Fibroblast of lung (primary cell): ENCODE results near the gene WDR11.

Source experiments
- CTCF ChIP-seq, 2 donors: IDR thresholded peaks in 1 of 2; conservative IDR thresholded peaks in 1 of 2; 1 replicate in 1 of 2; 2 replicates in 1 of 2; pipeline ENCODE4 v1.5.1; 2011 to 2012; ENCODE audit warnings: low read length in 2 of 2, control low read depth in 1 of 2, inconsistent platforms in 1 of 2, low read depth in 1 of 2, mild to moderate bottlenecking in 1 of 2
- EZH2 ChIP-seq: IDR thresholded peaks from 2 replicates; pipeline ENCODE4 v1.5.1; 2012; ENCODE audit warnings: low read length, control low read depth, mild to moderate bottlenecking; ENCODE audit errors: missing control alignments

DNA sequence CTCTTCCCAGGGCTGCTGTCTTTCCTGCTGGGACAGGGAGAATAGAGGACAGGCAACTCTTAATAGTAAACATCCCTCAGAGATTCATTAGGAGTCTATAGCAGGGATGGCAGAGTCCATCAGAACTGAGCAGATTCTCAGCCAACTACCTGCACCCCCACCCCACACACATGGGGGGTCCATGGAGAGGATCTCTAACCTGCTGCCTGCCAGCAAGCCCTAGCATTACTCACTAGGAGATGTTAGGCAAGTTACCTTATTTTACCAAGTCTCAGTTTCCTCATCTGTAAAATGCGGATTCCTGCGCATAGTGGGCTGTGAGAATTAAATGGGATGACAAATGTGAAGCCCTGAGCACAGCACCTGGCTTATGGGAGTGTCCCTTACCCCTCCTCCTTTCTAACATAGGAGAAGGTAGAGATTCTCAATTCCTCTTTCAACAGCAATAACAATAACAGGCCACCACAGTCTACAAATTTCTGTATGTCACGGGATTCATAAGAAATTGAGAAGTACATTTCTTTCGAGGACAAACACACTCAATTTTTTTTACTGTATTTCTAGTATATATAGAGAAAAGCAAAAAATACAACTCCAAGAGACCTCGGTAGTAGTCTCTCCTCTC lies 23.8 kb upstream of the WDR11 start:
- TF ChIP-seq CTCF (conservative IDR thresholded peaks at IDR 0.05 in 1 of 2, IDR thresholded peaks at IDR 0.05 in 1 of 2; ENCODE audit: low read depth in 1 of 2, low read length in 2 of 2), result no peak
- no peak for TF ChIP-seq EZH2
